ENCODE data around the gene TBC1D16.

The TBC1D16 gene

DNA sequence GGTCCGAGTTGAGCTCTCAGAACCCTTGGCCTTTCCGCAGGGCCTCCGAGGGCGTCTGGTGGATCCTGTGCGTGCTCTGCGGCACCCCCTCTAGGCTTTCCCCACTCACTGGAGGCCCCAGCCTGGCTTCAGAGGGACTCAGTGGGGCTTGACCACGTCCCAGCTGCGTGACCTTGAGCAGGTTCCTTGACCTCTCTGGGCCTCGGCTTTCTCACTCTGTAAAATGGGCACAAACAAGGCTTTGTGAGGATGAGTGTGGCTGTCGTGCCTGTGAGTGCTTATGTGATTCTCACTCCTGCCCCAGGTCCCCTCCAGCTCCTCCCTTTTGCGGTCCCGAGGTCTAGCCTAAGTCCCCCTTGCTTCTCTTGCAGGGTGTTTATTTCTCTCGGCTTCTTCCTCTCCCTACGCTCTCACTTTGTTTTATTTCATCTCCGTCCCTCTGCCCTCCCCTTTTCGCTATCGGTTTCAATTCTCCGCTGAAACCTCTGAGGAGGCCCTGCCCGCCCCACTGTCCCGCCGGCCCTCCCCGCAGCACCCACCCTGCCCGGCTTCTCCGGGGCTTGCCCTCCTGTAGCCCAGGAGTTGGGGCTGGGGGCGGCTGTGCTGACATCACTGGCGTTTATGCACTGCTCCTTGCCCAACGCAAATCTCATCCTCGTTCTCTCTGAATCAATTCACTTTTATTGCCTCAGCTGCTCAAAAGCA lies 114.1 kb downstream of the TBC1D16 start:
- TF ChIP-seq, protein P1, sequence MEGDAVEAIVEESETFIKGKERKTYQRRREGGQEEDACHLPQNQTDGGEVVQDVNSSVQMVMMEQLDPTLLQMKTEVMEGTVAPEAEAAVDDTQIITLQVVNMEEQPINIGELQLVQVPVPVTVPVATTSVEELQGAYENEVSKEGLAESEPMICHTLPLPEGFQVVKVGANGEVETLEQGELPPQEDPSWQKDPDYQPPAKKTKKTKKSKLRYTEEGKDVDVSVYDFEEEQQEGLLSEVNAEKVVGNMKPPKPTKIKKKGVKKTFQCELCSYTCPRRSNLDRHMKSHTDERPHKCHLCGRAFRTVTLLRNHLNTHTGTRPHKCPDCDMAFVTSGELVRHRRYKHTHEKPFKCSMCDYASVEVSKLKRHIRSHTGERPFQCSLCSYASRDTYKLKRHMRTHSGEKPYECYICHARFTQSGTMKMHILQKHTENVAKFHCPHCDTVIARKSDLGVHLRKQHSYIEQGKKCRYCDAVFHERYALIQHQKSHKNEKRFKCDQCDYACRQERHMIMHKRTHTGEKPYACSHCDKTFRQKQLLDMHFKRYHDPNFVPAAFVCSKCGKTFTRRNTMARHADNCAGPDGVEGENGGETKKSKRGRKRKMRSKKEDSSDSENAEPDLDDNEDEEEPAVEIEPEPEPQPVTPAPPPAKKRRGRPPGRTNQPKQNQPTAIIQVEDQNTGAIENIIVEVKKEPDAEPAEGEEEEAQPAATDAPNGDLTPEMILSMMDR (conservative IDR thresholded peaks at IDR 0.05; ENCODE audit: low read depth, low read length) = no peak
- DNase-seq (ENCODE audit: low read depth) = no peak
- no peak overlapping the region for H3K4me3 ChIP-seq (ENCODE audit: low read length)

- no peak for DNase-seq (ENCODE audit: low read depth)
- H3K4me3 ChIP-seq (ENCODE audit: low read length) = no peak overlapping the region
- TF ChIP-seq, protein P1 (conservative IDR thresholded peaks at IDR 0.05; ENCODE audit: low read depth, low read length) = no peak
Observed at GRCh38 chr17:79920751-79921410, 114.8 kb downstream of the TBC1D16 start.

- DNase-seq (ENCODE audit: low read depth) = no peak
- H3K4me3 ChIP-seq (ENCODE audit: low read length) = peak overlapping the region; percentile 32
- TF ChIP-seq, protein P1 (conservative IDR thresholded peaks at IDR 0.05; ENCODE audit: low read depth, low read length) = no peak
Observed at GRCh38 chr17:79919862-79920720, 115.6 kb downstream of the TBC1D16 start.

DNA sequence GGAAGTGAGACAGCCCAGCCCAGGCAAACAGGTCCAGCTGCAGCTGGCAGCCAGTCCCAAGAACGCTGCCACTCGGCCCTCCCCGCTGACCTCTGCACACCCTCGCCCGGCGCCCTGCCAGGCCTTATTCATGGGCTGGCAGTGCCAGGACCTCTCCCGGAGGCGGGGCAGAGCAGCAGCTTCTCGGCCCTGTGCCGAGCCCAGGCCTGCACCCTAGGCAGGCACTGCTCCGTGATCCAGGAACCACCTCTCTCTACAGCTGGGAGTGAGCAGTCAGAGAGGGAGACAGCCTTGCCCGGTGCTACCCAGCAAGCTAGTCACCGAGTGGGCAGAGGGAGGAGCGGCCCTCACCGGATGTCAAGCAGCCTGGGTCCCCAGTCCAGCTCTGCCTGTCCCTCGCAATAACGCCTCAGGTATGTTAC lies 116.5 kb downstream of the TBC1D16 start:
- TF ChIP-seq, protein P1 (conservative IDR thresholded peaks at IDR 0.05; ENCODE audit: low read depth, low read length) = no peak
- H3K4me3 ChIP-seq (ENCODE audit: low read length) = peak overlapping the region; percentile 32
- peak; percentile 81 for DNase-seq (ENCODE audit: low read depth)

GRCh38 chr17:79918581-79919163 lies 117.0 kb downstream of the TBC1D16 start:
- no peak for DNase-seq (ENCODE audit: low read depth)
- TF ChIP-seq, protein P1 (conservative IDR thresholded peaks at IDR 0.05; ENCODE audit: low read depth, low read length) = no peak
- no peak overlapping the region for H3K4me3 ChIP-seq (ENCODE audit: low read length)

DNA sequence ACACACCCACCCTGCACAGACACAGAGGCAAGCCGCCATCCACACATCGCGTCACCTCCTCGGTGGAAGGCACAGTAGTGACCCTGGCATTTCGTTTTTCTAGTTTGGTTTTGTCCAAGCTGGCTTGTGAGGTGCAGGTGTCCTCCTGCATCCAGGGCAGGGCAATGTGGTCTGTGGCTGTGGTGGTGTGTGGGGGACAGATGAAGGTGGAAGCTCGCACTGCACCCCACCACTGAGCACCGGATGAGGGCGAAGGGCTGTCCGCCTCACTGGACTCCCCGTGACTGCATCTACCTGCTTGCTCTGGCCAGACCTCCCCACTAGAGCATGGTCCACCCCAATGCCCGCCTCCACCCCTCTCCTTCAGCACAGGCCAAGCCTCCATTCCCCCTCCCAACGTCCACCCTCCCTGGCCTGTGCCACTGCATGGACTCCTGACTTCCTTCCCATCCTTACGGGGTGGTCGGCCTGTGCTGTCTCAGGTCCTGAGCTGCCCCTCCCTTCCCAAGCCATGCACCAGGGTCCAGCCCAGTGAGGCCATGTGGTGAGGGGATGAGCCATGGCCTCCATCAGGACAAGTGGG lies 117.7 kb downstream of the TBC1D16 start:
- H3K4me3 ChIP-seq (ENCODE audit: low read length) = no peak overlapping the region
- TF ChIP-seq, protein P1 (conservative IDR thresholded peaks at IDR 0.05; ENCODE audit: low read depth, low read length) = no peak
- no peak for DNase-seq (ENCODE audit: low read depth)

All from retinal pigment epithelial cell (primary cell).